Embryonic facial prominence (tissue), 1 donor: ENCODE results near the gene USP19.
A peak's percentile ranks its signal among the peaks of the same experiment; 100 is the strongest.

Experiments used
- DNase-seq: peaks from one replicate; pipeline ENCODE4 v3.0.0-alpha.2; 2016; ENCODE audit errors: extremely low spot score

Gene USP19, protein sequence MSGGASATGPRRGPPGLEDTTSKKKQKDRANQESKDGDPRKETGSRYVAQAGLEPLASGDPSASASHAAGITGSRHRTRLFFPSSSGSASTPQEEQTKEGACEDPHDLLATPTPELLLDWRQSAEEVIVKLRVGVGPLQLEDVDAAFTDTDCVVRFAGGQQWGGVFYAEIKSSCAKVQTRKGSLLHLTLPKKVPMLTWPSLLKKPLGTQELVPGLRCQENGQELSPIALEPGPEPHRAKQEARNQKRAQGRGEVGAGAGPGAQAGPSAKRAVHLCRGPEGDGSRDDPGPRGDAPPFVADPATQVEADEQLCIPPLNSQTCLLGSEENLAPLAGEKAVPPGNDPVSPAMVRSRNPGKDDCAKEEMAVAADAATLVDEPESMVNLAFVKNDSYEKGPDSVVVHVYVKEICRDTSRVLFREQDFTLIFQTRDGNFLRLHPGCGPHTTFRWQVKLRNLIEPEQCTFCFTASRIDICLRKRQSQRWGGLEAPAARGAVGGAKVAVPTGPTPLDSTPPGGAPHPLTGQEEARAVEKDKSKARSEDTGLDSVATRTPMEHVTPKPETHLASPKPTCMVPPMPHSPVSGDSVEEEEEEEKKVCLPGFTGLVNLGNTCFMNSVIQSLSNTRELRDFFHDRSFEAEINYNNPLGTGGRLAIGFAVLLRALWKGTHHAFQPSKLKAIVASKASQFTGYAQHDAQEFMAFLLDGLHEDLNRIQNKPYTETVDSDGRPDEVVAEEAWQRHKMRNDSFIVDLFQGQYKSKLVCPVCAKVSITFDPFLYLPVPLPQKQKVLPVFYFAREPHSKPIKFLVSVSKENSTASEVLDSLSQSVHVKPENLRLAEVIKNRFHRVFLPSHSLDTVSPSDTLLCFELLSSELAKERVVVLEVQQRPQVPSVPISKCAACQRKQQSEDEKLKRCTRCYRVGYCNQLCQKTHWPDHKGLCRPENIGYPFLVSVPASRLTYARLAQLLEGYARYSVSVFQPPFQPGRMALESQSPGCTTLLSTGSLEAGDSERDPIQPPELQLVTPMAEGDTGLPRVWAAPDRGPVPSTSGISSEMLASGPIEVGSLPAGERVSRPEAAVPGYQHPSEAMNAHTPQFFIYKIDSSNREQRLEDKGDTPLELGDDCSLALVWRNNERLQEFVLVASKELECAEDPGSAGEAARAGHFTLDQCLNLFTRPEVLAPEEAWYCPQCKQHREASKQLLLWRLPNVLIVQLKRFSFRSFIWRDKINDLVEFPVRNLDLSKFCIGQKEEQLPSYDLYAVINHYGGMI (N-terminal part only)

DNA sequence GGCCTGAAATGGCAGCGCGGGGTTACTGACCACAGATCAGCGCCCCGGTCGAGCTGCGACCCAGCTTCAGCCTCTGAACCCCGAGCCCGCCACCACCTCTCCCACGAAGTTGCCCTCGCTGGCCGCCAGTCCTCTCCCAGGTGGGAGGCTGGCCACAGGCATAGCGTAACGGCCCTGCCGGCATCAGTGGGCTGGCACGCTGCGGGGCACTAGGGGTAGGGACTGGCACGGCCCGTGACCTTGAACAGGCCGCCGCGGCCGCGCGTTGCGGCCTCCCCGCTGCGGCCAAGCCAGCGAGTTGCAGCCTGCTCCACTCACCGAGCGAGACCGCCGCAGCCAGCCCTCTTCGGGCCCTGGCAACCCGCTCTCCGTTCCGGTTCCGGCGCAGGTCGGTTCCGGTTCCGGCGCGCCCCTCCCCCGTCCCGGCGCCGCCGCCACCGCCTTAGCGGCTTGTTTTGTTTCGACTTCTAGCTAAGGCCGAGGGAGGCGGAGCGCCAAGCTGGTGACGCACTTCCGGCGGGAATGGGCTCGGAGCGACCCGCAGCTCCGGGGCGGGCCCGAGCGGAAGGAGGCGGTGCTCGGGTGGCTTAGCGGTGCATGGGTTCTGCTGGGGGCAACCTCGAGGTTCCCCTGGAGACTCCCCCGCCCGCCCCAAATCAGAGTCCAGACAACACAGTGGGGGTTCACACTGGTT lies at the start of gene USP19:
TSS of gene USP19 (minus strand) at position 386 of the 694 bp plus-strand sequence. CDS start 1,678 bp downstream, outside the sequence.
- peak; percentile 63 for DNase-seq

DNA sequence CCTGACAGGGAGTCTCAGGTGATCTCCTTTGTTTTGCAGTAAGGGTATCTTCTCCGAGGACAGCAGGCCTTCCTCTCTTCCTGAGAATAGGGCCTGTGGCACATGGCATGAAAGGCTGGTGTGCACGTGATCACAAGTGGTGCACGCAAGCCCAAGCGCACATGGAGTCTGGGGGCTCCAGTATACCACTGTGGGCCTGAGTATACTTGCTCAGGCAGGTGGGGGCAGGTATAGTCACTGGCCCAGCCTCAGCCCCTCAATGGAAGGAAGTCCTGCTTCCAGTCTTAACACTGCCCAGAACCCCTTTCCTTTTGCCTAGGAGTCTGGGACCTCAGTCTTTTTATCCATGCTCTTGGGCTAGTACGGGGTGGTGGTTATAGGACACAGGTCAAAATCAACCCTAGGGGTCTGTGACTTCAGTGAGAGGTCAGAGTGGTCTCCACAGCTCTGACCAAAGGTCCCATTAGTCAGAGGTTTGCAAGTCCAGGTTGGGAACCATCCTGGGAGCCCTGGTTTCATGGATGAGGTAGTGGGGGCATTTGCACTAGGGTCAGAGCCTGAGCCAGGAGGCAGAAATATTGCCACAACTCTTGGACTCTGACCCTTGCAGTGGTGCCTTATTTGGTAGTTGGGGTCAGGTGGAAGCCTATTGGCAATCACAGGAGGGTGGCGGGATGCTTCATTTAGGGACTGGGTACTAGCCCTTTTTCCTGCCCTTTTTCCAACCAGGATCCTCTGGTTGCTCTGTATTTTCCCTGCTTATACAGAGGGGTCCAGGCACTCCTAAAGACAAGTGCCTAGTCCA lies 46.3 kb upstream of the USP19 start:
- DNase-seq: no peak

DNA sequence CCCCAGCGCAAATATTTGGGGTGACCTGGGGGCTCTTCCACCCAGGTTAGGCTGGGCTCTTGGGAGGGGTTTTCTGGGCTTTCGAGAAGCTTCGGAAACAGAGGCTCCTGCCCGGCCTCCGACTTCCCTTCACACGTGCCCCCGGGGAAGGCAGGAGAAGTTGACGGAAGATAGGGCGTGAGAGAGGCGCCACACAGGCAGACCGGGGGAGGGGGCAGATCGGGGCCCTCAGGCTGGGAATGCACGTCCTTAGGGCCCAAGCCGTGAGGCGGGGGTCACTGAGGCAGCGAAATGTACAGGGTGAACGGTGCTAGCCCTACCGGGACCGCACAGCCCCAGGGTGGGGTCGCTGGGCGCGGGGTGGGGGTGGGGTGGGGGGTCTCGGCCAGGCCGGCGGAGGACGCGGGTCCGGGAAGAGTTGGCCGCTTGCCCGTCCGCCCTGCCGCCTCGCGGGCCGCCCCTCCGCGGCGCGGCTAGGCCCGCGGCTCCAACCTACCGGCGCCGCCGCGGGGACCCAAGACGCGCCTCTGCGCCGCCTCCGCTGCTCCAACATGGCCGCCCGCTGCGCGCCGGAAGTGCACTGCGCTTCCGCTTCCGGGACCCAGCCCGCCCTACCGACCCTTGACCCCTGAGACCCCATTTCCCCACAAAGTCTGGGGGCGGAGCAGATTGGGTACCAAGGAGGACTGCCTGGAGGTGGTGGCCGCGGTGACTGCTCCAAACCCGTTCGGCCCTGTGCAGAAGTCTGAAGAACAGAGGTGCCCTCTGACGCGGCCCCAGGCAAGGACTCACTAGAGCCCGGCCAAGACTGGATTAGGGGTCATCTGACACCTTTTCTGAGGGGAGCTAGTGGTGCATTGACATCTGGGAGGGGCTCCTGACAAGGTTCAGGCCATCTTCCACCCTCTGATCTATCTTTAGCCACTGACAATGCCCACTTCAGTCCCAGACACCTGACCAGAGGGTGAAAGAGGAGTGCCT lies 45.4 kb upstream of the USP19 start, which contains the start of gene CCDC71:
TSS of gene CCDC71 (minus strand) at position 561 of the 981 bp plus-strand sequence. CDS start 2,123 bp downstream, outside the sequence.
- DNase-seq: no peak

DNA sequence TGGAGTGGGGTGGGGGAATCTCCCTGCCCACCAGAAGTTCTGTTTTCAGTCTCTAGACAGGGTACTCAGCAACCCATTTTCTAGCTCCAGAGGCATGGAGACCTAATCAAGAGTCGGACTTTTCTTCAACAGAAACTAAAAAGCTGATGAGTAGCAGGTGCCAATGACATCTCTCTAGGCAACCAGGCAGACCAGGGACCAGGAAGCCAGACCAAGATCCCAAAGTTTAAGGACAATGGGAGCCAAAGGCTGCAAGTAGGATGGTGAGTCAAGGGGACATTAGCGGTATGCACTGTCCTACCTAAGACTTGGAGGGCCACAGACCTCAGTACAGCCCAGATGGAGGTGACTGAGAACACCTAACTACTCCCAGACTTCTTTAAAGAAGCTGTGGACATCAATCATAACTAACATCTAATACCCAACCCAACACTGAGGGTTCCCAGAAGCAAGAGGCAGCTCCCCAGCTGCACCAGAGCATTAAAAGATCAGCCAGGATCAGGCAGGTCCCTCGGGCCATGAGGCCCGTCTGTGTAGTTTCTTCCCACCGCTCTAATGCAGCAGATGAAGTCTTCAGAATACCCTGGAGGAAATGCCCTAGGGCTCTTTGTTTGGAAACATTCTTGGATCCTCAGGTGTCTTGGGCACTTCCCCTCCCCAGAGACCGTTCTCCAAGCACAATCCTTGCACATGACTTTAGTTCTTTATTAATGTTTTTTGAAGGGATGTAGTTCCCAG lies 44.5 kb upstream of the USP19 start:
- no peak for DNase-seq

DNA sequence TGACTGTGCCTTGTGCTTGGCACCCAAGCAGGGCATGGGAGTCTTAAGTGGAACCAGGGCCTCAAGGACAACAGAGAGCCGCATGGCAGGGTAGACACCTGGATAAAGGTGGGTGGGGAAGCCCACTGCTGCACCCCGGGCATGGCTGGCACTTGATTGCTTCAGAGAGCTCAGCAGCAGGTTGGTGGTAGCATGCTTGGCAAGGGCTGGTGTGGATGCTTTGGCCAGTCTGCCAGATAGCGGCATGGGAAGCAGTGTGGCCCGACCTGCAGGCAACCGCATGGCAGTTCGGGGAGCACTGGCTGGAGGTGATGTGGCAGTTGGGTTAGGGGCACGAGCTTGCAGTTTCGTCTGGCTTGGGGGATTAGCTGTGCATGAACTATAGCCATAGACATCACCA lies 43.0 kb upstream of the USP19 start:
- DNase-seq: no peak

DNA sequence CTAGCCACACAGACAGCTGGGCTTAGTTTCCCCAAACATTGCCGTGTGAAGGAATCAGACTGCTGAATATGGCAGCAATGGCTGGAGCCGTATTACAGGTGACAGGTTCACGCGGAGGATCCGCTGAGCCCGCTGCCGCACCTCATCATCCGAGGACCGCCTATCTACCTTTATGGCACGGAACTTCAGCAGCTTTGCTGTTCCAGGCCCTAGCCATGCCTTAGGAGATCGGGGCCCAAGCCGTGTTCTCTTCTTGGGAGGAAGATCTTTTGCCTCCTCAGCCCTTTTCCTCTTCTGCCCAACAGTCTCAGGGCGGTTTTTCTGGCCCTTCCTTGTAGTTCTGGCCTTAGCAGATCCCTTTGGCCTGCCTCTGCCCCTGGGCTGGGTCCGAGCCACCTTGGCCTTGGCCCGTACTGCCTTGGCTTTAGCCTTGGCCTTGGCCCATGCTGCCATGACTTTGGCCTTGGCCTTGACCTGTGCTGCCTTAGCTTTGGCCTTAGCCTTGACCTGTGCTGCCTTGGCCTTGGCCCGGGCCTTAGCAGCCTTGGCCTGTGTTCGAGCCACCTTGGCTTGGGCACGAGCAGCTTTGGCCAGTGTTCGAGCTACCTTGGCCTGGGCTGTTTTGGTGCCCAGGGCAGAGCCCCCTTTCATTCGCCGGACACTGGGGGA lies 42.3 kb upstream of the USP19 start:
- no peak for DNase-seq

DNA sequence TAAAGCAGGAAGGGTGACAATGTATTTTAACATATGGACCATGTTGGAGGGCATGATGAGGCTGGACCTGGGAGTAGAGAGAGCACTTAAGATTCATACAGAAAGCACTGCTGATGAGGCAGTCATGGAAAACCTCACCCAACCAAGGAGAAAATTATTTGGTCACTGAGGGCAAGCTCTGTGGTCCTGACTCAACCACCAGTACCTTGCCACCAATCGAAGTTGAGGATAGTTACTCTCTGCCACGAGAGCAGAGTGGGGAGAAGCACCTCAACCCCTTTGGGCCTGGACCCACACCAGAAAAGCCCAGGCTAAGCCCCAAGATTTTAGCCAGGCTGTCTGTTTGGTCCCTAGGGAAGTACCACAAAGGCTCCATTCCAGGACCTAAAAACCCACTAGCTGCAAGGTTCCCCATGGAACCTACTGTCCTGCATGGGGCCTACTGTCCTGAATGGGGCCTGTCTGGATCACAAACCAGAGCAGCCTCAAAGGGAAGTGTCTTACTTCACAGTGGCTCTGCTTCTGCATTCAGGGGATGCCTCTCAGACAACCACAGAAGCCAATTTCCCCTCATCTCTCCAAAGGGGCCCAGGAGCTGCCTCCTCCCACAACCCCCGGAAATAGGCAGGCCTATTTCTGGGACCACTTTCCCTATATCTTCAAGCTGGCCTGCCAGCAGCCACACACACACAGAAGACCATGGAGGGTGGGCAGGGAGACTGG lies 41.3 kb upstream of the USP19 start:
- no peak for DNase-seq

DNA sequence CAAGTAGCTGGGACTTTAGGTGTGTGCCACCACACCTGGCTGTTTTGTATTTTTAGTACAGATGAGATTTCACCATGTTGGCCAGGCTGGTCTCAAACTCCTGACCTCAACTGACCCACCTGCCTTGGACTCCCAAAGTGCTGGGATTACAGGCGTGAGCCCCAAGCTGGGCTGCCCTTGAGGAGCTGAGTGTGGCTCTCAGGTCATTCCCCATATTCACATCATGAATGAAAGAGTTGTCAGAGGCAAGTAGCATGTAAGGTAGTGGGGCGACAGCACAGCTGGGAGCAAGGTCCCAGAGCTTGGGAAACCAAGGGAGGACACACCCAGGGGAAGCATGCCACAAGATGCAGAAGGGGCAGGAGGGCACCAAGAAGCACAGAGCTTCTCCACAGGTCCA lies 40.6 kb upstream of the USP19 start:
- no peak for DNase-seq

DNA sequence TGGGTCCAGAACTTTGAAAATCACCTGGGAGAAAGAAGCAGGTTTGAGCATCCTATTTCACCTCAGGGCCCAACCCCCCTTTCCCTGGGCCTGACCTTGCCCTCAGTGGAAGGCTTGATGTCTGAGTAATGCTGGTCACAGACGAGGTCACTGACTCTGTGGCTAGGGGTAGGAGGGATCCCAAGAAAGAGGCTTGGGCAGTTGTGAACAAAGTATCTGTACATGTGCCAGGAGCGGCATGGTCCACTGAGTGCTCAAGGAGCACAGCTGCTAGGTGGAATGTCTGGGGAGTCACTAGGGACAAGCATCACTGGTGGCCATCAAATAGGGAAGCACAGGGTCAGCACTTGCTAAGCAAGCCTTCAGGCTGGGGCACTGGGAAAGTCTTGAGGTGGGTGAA lies 38.2 kb upstream of the USP19 start:
- no peak for DNase-seq

DNA sequence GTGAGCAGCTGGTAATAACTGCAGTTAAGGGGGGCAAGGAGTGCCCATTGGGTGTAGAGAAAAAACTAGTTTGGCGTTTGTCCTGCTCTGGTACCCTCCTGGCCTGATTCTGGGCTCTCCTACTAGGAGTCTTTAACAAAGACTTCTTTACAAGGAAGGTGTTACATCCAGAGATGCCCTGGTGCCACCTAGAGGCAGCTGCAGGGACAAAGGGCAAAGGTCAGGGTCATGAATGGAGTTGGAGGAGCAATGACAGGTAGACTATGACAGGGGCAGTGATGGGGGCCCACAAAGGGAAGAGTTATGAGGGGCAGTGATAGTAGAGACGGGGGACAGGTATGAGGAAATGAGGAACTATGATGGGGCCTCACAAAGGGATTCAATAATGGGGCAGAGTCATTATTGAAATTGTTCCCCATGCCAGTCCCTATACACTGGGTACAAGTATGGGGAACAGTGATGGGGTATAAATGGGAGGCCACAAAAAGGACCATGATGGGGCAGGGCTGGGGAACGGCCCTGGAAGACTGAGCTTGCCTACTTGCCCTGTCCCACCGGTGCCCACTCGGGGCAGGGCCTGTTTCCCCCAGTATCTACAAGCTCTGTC lies 37.6 kb upstream of the USP19 start:
- DNase-seq: no peak

DNA sequence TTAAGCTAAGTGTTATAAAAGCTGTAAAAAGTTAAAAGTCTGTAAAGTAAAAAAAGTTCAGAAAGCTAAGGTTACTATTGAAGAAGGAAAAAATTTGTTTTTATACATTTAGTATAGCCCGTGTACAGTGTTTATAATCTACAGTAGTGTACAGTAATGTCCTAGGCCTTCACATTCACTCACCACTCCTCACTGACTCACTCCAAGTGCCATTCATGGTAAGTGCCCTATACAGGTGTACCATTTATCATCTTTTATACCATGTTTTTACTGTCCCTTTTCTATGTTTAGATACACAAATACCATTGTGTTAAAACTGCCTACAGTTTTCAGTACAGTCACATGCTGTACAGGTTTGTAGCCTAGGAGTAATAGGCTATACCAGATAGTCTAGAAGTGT lies 36.7 kb upstream of the USP19 start:
- no peak for DNase-seq

DNA sequence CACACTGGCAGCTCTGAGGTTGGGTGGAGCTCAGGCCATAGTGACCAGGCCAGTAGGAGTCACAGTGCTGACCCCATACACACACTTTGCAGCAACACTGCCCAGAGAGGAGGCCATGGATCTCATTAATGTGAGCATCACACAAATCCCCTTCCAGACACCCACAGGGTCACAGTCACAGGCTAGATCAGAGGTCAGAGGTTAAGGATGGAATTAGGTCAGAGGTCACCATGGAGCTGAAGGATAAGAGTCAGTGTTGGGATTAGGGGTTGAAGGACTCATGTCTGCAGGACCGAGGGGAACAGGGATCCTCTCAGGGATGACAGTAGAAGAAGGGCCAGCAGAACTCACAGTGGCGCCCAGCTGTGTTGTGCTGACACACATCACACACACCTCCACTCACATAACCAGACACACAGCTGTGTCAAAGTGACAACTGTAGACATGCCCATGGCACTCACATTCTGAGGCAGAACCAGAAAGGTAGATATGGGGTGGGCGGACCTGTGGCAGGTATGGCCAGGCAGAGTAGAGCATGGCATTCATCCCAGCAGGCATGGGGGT lies 32.8 kb upstream of the USP19 start:
- no peak for DNase-seq

DNA sequence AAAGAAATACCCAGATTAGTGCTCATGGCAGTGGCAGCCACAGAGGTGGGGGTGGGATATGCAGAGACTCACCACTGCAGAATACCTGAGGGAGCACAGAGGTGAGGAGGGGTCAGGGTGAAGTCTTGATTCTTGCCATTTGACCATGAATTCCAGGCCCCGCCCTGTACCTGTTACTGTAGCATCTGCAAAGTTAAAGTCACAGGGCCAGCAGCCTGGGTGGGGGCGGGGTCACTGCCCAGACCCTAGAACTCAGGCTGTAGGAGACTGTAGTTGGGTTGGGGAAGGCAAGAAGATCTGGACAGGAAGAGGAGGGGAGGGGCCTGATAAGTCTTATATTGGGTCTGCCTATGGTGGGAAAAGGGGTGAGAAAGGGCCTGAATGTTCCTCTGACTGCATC lies 31.0 kb upstream of the USP19 start:
- DNase-seq: no peak

DNA sequence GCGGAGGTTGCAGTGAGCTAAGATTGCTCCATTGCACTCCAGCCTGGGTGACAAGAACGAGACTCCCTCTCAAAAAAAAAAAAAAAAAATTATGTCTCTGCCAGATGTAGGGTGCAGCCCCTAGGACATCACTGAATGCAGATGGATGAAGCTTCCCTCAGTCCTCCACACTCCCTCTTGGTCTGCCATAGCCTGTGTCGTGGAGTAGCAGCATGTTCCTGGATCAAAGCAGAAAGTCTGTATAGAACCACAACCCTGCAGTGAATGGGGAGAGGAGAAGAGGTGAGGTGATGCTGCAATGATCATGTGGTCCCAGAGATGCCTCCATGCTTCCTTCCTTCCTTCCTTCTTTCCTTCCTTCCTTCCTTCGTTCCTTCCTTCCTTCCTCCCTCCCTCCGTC lies 27.5 kb upstream of the USP19 start:
- DNase-seq: no peak

DNA sequence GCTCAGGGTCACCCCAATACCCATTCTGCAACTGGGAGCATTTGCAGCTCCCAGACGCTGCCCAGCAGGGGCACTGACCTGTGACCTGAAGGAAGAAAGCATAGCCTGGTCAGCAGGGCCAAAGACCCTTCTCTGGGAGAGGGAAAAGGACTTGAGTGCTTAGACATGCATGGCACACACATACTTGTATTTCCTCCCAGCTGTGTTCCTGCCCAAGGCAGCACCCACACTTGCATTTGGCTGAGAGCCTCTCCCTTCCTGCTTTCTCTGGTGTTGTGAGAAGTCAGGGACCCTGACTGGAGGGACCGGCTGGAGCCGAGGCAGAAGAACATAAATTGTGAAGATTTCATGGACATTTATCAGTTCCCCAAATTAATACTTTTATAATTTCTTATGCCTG lies 19.5 kb upstream of the USP19 start:
- DNase-seq: no peak

DNA sequence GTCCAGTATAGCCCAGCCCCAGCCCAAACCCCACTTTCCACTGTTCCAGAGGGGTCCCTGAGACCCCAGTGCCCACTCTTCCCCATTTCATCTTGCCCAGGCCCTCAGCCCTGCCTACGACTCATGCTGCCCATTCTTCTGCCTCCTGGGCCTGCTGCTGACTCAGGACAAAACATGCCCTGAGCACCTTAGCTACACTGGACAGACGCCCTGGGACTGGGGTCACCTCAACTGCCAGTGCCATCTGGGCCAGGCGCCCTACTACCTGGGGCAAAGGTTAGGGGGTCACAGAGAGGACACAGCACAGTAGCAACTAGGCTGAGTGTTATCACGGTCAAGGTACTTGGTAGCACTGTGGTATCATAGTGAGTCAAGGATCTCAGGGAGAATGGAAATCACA lies 14.9 kb upstream of the USP19 start:
- no peak for DNase-seq
